ENCODE measurements around the gene SLC24A3.

DNA sequence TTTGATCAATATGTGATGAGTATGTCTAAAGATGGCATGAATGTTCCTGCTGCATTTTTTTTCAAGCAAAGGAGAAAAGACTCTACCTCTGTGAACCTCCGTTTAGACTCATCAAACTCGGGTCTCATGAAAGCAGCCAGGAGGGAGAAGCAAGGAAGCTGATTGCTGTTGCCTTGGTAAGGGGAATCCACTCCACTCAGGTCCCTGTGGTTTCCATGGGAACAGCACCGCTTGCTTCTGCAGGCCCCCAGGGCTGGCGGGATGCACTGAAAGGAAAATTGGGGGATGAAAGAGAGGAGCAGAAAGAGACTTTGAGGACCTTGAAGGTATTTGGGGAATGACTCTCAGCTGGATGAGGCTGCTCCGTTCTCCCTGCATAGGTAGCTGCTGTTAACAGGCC, 296.0 kb downstream of the SLC24A3 start:
- TF ChIP-seq CTCF (conservative IDR thresholded peaks at IDR 0.05; ENCODE audit: low read length) (no peak), EZH2phosphoT487 (IDR thresholded peaks at IDR 0.05; ENCODE audit: borderline replicate concordance) (no peak)
